ENCODE results near the gene TLE1.

DNA sequence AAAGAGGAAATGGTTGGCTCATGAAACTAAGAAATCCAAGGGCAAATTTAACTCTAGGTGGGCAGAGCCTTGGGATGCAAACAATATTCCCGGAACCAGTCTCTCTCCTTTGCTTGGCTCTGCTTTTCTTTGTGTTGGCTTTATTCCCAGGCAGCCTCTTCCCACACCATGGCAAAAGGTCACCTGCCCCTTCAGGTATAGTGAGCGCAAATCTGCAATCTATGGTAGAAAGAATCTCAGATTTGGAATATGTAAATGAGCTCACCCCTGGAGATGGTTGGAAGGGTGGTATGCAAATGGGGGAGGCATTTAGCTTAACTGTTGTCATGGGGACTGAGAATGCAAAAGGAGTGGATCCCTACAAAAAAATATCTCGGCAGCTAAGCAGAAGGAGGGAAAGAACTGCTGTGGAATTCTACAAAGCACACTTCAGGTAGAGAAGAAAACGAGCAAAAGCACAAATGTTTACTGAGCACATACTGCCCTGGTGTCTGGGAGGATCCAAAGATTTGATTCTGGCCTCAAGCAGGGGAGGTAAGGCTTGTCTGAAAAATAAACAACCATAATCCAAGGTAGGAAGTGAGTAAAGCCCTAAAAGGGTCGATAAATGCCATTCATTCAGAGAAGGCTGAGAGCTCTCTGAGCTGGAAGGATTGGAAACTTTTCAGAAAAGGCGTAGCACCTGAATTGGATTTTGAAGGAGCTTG lies 139.7 kb downstream of the TLE1 start:
- TF ChIP-seq, protein P1, sequence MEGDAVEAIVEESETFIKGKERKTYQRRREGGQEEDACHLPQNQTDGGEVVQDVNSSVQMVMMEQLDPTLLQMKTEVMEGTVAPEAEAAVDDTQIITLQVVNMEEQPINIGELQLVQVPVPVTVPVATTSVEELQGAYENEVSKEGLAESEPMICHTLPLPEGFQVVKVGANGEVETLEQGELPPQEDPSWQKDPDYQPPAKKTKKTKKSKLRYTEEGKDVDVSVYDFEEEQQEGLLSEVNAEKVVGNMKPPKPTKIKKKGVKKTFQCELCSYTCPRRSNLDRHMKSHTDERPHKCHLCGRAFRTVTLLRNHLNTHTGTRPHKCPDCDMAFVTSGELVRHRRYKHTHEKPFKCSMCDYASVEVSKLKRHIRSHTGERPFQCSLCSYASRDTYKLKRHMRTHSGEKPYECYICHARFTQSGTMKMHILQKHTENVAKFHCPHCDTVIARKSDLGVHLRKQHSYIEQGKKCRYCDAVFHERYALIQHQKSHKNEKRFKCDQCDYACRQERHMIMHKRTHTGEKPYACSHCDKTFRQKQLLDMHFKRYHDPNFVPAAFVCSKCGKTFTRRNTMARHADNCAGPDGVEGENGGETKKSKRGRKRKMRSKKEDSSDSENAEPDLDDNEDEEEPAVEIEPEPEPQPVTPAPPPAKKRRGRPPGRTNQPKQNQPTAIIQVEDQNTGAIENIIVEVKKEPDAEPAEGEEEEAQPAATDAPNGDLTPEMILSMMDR (IDR thresholded peaks at IDR 0.05), result no peak
- TF ChIP-seq POLR2AphosphoS5 (IDR thresholded peaks at IDR 0.05) (no peak), EP300 (IDR thresholded peaks at IDR 0.05) (no peak)

Measured in stomach (tissue), 4 donors.